NB4 (cell line): Measurements from ENCODE around the gene TFE3.

ENCODE experiments used
- CTCF ChIP-seq: IDR thresholded peaks from one replicate; pipeline ENCODE4 v1.5.1; 2012; ENCODE audit warnings: low read depth, low read length
- MAX ChIP-seq: IDR thresholded peaks from 2 replicates; pipeline ENCODE4 v1.6.1; 2011; ENCODE audit warnings: low read depth, low read length

- TF ChIP-seq CTCF (no peak), MAX (no peak)
These were observed 27.8 kb upstream of the TFE3 start for GRCh38 chrX:49070988-49071387.
